Stimulated activated memory B cell treated with anti-CD40 and anti-IgM and Interleukin-4, amounts not matched to agents 10 μg/mL and 1 μg/mL and 100 μg/mL, for 72 hours (primary cell): Measurements from ENCODE around the gene AFAP1.
"Not testable (repeated sequence)": the region's sequence is repeated elsewhere in the genome, so short reads cannot be mapped to it uniquely, and the experiment has no call there.

ENCODE experiments used
- ATAC-seq: fragments of 150-1000 bp; cut with Tn5 transposase; 2 replicates; pipeline ENCODE4 v1.10.0; 2021
- H3K27ac Mint-ChIP-seq: one replicate; pipeline ENCODE4 v1.8.0; 2022; ENCODE audit warnings: mild to moderate bottlenecking, mixed read lengths
- H3K27me3 Mint-ChIP-seq: one replicate; pipeline ENCODE4 v1.8.0; 2022; ENCODE audit warnings: mixed read lengths
- H3K36me3 Mint-ChIP-seq: one replicate; pipeline ENCODE4 v1.8.0; 2022; ENCODE audit warnings: mixed read lengths
- H3K4me1 Mint-ChIP-seq: one replicate; pipeline ENCODE4 v1.8.0; 2022; ENCODE audit warnings: mixed read lengths
- H3K4me3 Mint-ChIP-seq: one replicate; pipeline ENCODE4 v1.8.0; 2022; ENCODE audit warnings: mild to moderate bottlenecking, moderate library complexity, mixed read lengths
- H3K9me3 Mint-ChIP-seq: one replicate; pipeline ENCODE4 v1.8.0; 2022; ENCODE audit warnings: mixed read lengths

The AFAP1 gene

GRCh38 chr4:7918187-7918586 lies 21.5 kb downstream of the AFAP1 start:
- H3K4me3 Mint-ChIP-seq, H3K36me3 Mint-ChIP-seq, ATAC-seq, H3K27ac Mint-ChIP-seq, H3K4me1 Mint-ChIP-seq, H3K9me3 Mint-ChIP-seq: not testable (repeated sequence)
- H3K27me3 Mint-ChIP-seq = peaks cover 39% of the 10 kb centered on the region

GRCh38 chr4:7917669-7918068 lies 22.0 kb downstream of the AFAP1 start:
- H3K36me3 Mint-ChIP-seq = no peaks in the 10 kb centered on the region
- no peak overlapping the region for H3K4me3 Mint-ChIP-seq
- ATAC-seq = no peak
- H3K27ac Mint-ChIP-seq = no peak overlapping the region
- peaks cover 44% of the 10 kb centered on the region for H3K27me3 Mint-ChIP-seq
- no peaks in the 10 kb centered on the region for H3K4me1 Mint-ChIP-seq
- no peaks in the 10 kb centered on the region for H3K9me3 Mint-ChIP-seq

DNA sequence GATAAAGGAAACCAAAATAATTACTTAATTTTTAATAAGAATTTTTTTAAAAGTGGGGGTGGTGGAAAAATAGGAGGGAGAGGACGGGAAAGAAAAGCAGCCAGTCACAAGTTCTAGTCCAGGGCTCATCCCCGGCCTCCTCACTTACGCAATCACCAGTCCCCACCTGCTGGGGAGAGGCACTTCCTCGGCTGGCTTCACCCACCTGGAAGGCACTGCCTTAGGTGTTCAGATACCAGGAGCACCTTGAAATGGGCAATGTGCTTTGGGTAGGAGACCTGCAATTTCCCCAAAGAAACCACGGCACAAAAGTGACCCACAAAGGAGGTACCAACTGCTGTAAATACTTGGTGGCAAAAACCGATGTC lies 23.8 kb downstream of the AFAP1 start:
- H3K4me3 Mint-ChIP-seq = no peak overlapping the region
- H3K27ac Mint-ChIP-seq = no peak overlapping the region
- H3K27me3 Mint-ChIP-seq = peaks cover 62% of the 10 kb centered on the region
- no peaks in the 10 kb centered on the region for H3K4me1 Mint-ChIP-seq
- ATAC-seq = no peak
- no peaks in the 10 kb centered on the region for H3K36me3 Mint-ChIP-seq
- H3K9me3 Mint-ChIP-seq = no peaks in the 10 kb centered on the region

DNA sequence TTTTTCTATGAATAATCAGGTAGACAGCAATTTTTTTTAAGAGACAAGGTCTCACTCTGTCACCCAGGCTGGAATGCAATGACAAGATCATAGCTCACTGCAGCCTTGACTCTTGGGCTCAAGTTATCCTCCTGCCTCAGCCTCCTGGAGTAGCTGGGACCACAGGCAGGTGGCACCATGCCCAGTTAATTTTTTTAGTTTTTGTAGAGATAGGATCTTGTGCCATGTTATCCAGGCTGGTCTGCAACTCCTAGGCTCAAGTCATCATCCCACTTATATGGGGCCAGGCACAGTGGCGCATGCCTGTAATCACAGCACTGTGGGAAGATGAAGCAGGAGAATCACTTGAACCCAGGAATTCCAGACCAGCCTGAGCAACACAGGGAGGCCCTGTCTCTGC lies 26.8 kb downstream of the AFAP1 start:
- no peak overlapping the region for H3K4me3 Mint-ChIP-seq
- H3K36me3 Mint-ChIP-seq = no peaks in the 10 kb centered on the region
- no peaks in the 10 kb centered on the region for H3K4me1 Mint-ChIP-seq
- no peaks in the 10 kb centered on the region for H3K9me3 Mint-ChIP-seq
- ATAC-seq = no peak
- H3K27me3 Mint-ChIP-seq = peaks cover 68% of the 10 kb centered on the region
- no peak overlapping the region for H3K27ac Mint-ChIP-seq

- Mint-ChIP-seq H3K4me3 (no peak overlapping the region), H3K4me1 (no peaks in the 10 kb centered on the region), H3K36me3 (no peaks in the 10 kb centered on the region), H3K9me3 (no peaks in the 10 kb centered on the region), H3K27ac (no peak overlapping the region), H3K27me3 (peaks cover 52% of the 10 kb centered on the region)
- peak; percentile 16 for ATAC-seq
Observed at GRCh38 chr4:7910952-7911578, 28.6 kb downstream of the AFAP1 start.

- no peak overlapping the region for H3K4me3 Mint-ChIP-seq
- peaks cover 48% of the 10 kb centered on the region for H3K27me3 Mint-ChIP-seq
- H3K36me3 Mint-ChIP-seq = no peaks in the 10 kb centered on the region
- no peak for ATAC-seq
- H3K27ac Mint-ChIP-seq = no peak overlapping the region
- H3K4me1 Mint-ChIP-seq = no peaks in the 10 kb centered on the region
- no peaks in the 10 kb centered on the region for H3K9me3 Mint-ChIP-seq
Observed at GRCh38 chr4:7910263-7910896, 29.3 kb downstream of the AFAP1 start.

DNA sequence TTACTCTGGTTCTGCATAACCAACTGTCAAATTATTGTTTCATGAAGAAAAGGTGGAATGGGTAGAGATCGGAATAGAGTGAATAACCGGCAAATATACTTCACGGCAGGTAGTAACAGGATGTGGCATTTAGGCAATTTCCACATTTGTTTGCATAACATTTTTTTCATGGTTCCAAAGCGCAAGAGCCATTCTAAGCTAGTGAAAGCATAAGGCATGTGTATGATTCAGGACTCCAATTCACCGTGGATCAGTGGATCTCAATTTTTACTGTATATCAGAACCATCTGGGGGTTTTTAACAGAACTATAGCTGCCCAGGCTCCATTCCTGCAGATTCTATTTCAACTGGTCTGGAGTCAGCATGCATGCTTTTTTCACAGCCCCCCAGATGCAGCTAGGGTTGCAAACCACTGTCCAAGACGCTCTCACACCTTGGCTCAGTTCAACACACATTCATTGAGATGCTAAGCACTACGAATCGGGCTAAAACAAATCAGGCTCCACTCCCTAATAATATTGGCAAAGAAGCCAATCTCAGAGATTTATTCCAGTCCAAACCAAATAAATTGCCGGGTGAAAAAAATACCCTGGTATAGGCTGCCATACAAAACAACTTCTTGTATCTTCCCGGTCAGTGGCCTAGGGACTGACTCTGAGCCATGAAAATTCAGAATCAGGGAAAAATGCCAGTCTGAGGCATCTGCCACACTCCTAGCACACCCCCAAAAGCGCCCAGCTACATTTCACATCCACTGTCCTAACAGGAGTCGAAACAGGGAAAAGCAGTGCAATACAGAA lies 30.0 kb downstream of the AFAP1 start:
- no peaks in the 10 kb centered on the region for H3K9me3 Mint-ChIP-seq
- ATAC-seq = no peak
- no peak overlapping the region for H3K27ac Mint-ChIP-seq
- H3K4me1 Mint-ChIP-seq = no peaks in the 10 kb centered on the region
- no peaks in the 10 kb centered on the region for H3K36me3 Mint-ChIP-seq
- peaks cover 41% of the 10 kb centered on the region for H3K27me3 Mint-ChIP-seq
- no peak overlapping the region for H3K4me3 Mint-ChIP-seq

DNA sequence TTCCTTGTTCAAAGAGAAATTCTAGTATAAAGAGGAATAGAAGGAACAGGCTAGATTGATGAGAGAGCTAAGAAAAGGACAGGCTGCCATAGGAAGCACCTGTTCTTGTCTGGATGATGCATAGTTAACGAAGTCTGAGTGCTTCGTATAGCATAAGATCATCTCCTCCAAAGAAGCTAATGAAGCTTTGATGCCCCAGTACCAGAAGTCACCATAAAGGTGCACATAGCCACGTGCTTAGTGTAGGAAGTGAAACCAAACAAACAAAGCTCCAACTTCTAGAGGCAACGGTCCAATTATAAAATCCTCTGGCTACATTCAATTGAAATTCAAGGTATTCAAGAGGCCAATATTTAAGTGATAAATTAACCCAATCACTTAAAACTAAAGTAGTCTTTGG lies 31.0 kb downstream of the AFAP1 start:
- no peaks in the 10 kb centered on the region for H3K9me3 Mint-ChIP-seq
- no peak overlapping the region for H3K27ac Mint-ChIP-seq
- H3K4me3 Mint-ChIP-seq = no peak overlapping the region
- ATAC-seq = no peak
- H3K36me3 Mint-ChIP-seq = no peaks in the 10 kb centered on the region
- H3K4me1 Mint-ChIP-seq = no peaks in the 10 kb centered on the region
- peaks cover 34% of the 10 kb centered on the region for H3K27me3 Mint-ChIP-seq

- H3K36me3 Mint-ChIP-seq = no peaks in the 10 kb centered on the region
- no peaks in the 10 kb centered on the region for H3K4me1 Mint-ChIP-seq
- no peak for ATAC-seq
- H3K27ac Mint-ChIP-seq = no peak overlapping the region
- peaks cover 33% of the 10 kb centered on the region for H3K27me3 Mint-ChIP-seq
- no peaks in the 10 kb centered on the region for H3K9me3 Mint-ChIP-seq
- no peak overlapping the region for H3K4me3 Mint-ChIP-seq
Observed at GRCh38 chr4:7907142-7907541, 32.5 kb downstream of the AFAP1 start.

DNA sequence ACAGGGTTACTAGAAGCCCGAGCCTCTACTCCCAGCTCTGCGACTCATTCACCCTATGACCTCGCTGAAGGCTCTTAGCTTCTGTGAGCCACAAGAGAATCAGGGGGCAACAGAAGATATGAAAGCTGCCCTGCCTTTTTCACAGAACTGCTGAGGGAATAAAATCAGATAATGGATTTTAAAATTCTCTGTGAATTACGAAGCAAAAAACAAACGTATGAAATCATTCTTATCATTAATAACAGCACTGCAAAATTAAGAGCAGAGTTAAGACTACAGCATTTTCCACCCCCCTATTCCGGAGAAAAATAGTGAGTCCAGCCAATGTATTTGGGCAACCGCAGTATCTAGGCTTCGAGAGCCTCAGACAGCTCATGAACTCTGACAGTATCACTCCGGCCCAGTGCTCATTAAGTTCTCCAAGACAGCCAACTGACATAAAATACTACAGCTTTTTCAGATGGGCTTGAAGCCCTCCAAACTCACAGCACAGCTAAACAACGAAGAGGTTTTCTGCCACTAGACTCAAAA lies 33.4 kb downstream of the AFAP1 start:
- ATAC-seq = no peak
- Mint-ChIP-seq H3K4me1 (no peaks in the 10 kb centered on the region), H3K9me3 (no peaks in the 10 kb centered on the region), H3K36me3 (no peaks in the 10 kb centered on the region), H3K27ac (no peak overlapping the region), H3K4me3 (no peak overlapping the region), H3K27me3 (peaks cover 28% of the 10 kb centered on the region)

DNA sequence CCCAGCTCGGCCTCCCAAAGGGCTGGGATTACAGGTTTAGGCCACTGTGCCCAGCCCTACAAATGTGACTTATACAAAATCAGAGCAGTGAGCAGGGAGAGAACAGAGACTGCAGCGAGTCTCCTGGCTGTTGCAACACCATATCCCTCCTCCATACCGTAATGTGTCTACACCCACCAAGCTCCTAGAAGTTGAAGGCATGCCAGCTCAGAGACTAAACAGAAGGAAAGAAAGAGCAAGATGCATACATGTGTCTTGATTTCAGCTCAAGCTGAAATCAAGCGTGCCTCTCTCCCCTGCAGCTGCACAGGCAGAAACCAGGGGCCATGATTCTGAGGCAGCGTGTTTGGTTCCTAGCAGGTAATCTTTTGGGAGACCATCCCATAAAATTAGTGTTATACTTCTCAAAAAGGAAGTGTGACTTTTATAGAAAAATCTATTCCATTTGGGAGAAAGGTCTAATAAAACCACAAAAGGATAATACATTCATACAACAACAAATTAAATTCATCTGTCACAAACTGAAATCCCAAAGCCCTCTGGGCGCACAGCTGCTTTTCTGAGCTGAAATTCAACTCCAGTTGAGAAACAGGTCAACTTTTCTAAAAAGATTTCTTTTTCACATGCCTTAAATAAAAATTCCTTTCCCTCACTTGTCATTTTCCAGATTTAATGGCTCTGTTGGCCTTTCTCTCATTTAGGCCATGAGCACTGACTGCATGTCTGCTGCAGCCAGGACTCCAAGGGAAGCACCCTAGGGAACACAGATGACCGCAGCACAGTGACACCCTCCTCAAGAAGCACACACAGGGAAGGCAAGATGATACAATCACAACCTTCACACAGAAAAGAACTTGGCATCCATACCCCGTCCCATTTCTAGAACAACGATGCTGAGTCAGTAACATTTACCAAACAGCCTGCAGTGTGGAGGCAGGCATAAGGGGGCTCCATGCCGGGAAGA lies 34.4 kb downstream of the AFAP1 start:
- ATAC-seq = no peak
- H3K27ac Mint-ChIP-seq = no peak overlapping the region

DNA sequence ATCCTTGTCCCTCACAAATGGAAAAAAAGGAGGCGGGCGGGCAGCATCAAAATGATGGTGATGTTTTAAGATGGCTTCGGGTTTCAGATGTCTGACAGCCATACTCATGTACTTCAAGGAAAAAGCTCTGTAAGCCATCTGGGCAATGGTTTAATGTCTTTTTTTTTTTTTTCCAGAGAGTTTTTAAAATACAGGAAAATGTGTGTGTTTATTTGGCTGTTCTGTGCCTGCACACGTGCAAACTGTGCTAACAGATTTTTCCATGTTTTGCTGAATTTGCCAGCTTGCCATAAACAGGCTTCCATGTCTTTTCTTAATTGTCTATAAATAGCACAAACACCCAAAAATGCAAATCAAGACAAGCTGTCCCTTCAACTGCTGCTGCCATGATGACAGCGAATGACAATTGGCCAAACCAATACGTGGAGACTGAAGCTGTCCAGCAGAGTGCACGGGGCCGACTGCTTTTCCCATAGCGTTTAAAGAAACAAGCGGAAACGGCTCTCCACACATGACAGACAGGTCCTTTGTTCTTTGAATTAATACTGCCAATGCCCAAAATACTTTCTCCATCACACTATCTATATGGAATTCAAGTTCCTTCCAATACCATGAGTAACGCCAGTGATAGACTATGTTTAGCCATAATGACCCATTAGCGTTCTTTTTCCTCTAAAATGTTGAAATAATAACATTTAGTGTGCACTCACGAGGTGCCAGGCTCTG lies 35.7 kb downstream of the AFAP1 start:
- Mint-ChIP-seq H3K9me3 (no peaks in the 10 kb centered on the region), H3K36me3 (no peaks in the 10 kb centered on the region), H3K4me1 (no peaks in the 10 kb centered on the region), H3K27ac (no peak overlapping the region), H3K27me3 (peaks cover 21% of the 10 kb centered on the region), H3K4me3 (no peak overlapping the region)
- ATAC-seq = no peak

More for the DNA sequence above, 34.4 kb downstream of the AFAP1 start:
- no peaks in the 10 kb centered on the region for H3K4me1 Mint-ChIP-seq
- H3K27me3 Mint-ChIP-seq = peaks cover 28% of the 10 kb centered on the region
- H3K4me3 Mint-ChIP-seq = no peak overlapping the region
- H3K36me3 Mint-ChIP-seq = no peaks in the 10 kb centered on the region
- no peaks in the 10 kb centered on the region for H3K9me3 Mint-ChIP-seq

GRCh38 chr4:7902826-7903225 lies 36.8 kb downstream of the AFAP1 start:
- no peak overlapping the region for H3K27ac Mint-ChIP-seq
- no peaks in the 10 kb centered on the region for H3K36me3 Mint-ChIP-seq
- no peak for ATAC-seq
- H3K9me3 Mint-ChIP-seq = peaks cover under 1% of the 10 kb centered on the region
- peaks cover 30% of the 10 kb centered on the region for H3K27me3 Mint-ChIP-seq
- no peaks in the 10 kb centered on the region for H3K4me1 Mint-ChIP-seq
- no peak overlapping the region for H3K4me3 Mint-ChIP-seq

GRCh38 chr4:7902101-7902553 lies 37.5 kb downstream of the AFAP1 start:
- Mint-ChIP-seq H3K27ac (no peak overlapping the region), H3K9me3 (peaks cover 2% of the 10 kb centered on the region), H3K4me3 (no peak overlapping the region), H3K27me3 (peaks cover 37% of the 10 kb centered on the region), H3K36me3 (no peaks in the 10 kb centered on the region), H3K4me1 (no peaks in the 10 kb centered on the region)
- no peak for ATAC-seq
